ENCODE results near the gene PARL.

PARL gene, protein sequence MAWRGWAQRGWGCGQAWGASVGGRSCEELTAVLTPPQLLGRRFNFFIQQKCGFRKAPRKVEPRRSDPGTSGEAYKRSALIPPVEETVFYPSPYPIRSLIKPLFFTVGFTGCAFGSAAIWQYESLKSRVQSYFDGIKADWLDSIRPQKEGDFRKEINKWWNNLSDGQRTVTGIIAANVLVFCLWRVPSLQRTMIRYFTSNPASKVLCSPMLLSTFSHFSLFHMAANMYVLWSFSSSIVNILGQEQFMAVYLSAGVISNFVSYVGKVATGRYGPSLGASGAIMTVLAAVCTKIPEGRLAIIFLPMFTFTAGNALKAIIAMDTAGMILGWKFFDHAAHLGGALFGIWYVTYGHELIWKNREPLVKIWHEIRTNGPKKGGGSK

DNA sequence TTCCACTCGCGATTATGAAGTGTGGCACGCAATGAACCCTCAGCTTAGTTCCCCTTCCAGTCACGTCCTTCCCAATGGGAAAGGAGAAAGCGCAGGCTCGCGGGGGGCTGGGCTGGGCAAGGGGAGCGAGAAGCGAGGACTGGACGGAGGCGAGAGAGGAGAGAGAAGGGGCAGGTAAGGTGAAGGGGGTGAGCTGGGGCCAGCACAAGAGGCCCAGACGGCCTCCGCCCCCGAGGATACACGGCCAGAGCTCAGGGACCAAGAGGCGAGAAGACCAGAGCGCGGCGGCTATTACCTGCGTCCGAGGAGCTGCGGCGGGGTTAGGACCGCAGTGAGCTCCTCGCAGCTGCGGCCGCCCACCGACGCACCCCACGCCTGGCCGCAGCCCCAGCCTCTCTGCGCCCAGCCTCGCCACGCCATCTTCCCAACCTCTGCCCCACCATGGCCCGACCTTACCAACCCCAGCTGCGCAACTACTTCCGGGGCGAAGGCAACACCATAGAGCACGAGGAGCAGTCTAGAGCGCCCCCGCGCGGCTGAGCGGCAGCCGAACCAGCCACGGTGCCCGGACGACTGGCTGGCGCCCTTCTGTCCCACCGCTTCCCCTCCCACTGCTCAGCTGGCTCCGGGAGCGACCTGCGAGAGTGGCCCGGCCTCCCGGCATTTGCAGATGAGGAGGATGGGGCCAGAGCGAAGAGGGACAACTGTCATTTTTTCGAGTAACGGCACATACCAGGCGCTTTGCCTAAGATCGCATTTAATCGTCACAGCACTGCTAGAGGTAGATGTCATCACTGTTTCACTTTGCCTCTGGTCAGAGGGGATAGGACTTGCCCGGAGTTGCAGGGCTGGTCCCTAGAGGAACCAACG lies at the start of gene PARL:
Gene PARL (minus strand): TSS at position 454 of the 870 bp plus-strand sequence. CDS start 34 bp downstream, at position 420.
- Histone ChIP-seq H3K36me3 (ENCODE audit: control insufficient read depth, insufficient read depth, low read length) (no peaks in the 10 kb centered on the region), H3K27me3 (ENCODE audit: control insufficient read depth, insufficient read depth, low read length) (no peaks in the 10 kb centered on the region), H3K9me3 (ENCODE audit: control insufficient read depth, insufficient read depth, low read length) (no peaks in the 10 kb centered on the region), H3K9ac (ENCODE audit: low read depth, low read length) (peak within 1 kb of the TSS; percentile 95), H3K4me1 (ENCODE audit: control insufficient read depth, insufficient read depth, low read length) (no peaks in the 10 kb centered on the region), H3K4me3 (ENCODE audit: low read depth, low read length) (peak within 1 kb of the TSS; percentile 98)

DNA sequence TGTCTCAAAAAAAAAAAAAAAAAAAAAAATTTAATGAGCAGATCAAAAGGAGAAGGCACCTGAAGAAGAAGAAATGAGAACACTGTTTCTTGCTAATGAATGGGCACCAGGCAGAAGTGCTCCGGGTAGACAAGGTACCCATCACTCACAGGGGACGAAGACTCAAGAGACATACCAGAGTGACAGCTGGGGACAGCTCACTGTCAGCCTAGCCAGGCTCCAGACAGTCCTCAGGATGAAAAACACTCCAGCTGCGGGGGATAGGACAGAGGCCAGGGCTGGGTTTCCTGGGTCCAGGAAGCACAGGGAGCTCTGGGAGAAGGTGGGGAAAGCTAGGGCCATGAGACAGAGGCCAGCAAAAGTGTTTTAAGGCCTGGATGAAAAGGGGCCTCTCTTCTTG lies 48.5 kb upstream of the PARL start:
- Histone ChIP-seq H3K27me3 (ENCODE audit: control insufficient read depth, insufficient read depth, low read length) (no peaks in the 10 kb centered on the region), H3K4me3 (ENCODE audit: low read depth, low read length) (no peak overlapping the region), H3K9ac (ENCODE audit: low read depth, low read length) (no peak overlapping the region), H3K4me1 (ENCODE audit: control insufficient read depth, insufficient read depth, low read length) (no peaks in the 10 kb centered on the region), H3K36me3 (ENCODE audit: control insufficient read depth, insufficient read depth, low read length) (peaks cover 8% of the 10 kb centered on the region), H3K9me3 (ENCODE audit: control insufficient read depth, insufficient read depth, low read length) (no peaks in the 10 kb centered on the region)

DNA sequence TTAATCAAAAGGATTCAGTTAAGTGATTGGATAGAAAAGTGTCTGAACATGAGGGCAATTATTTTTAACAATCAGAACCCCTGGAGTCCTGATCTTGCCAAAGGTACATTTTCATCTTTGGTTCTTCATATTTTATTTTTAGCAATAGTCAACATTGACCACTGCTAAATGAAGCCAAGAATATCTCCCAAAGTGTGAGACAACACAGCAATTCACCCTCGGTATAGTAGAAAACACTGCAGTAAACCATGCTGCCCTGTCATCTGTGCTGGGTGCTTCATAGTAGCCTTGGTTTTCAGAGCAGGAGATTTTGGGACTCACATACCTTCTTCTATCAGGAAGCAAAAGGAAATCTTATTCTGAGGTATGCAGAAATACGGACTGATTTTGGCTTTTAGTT lies 47.2 kb upstream of the PARL start:
- H3K27me3 ChIP-seq (ENCODE audit: control insufficient read depth, insufficient read depth, low read length), result no peaks in the 10 kb centered on the region
- no peaks in the 10 kb centered on the region for H3K4me1 ChIP-seq (ENCODE audit: control insufficient read depth, insufficient read depth, low read length)
- H3K9me3 ChIP-seq (ENCODE audit: control insufficient read depth, insufficient read depth, low read length), result no peaks in the 10 kb centered on the region
- H3K9ac ChIP-seq (ENCODE audit: low read depth, low read length), result no peak overlapping the region
- no peak overlapping the region for H3K4me3 ChIP-seq (ENCODE audit: low read depth, low read length)
- peaks cover 4% of the 10 kb centered on the region for H3K36me3 ChIP-seq (ENCODE audit: control insufficient read depth, insufficient read depth, low read length)

DNA sequence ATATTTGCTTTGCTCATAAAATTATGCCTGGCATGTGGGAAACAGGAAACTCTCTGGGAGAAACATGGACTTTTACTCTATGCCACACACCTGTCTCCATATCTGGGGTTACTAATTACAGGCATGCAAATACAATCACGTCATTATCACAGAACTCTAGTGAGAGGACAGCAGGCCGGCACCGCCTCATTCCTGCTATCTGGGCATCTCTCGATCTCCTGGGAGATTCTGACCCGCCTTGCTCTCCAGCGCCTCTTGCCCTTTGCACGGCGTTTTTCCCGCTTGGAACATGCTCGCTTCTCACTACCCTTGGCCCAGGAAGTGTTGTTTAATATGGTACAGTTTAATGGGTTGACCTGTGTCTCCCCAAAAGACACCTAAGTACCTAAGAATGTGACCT lies 45.4 kb upstream of the PARL start:
- Histone ChIP-seq H3K4me1 (ENCODE audit: control insufficient read depth, insufficient read depth, low read length) (no peaks in the 10 kb centered on the region), H3K27me3 (ENCODE audit: control insufficient read depth, insufficient read depth, low read length) (no peaks in the 10 kb centered on the region), H3K4me3 (ENCODE audit: low read depth, low read length) (no peak overlapping the region), H3K9me3 (ENCODE audit: control insufficient read depth, insufficient read depth, low read length) (no peaks in the 10 kb centered on the region), H3K9ac (ENCODE audit: low read depth, low read length) (no peak overlapping the region), H3K36me3 (ENCODE audit: control insufficient read depth, insufficient read depth, low read length) (peaks cover 8% of the 10 kb centered on the region)

DNA sequence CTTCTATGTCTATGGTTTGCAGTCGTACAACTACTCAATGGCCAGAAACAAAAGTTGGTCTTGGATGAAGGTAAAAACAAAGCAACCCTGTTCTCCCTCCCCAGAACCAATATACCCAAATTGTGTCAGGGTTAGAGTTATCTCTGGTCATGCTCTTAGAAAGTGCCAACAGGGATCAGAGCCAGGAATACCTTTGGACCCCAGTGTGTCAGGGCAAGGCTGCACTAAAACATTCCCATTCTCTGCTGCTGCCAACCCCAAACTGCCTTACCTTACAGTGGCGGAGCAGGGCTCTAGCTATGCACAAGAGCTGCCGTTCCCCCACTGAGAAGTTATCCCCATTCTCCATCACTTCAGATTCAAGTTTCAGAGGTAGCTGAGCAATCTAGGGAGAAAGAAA lies 42.4 kb upstream of the PARL start:
- H3K9me3 ChIP-seq (ENCODE audit: control insufficient read depth, insufficient read depth, low read length), result no peaks in the 10 kb centered on the region
- no peak overlapping the region for H3K4me3 ChIP-seq (ENCODE audit: low read depth, low read length)
- no peaks in the 10 kb centered on the region for H3K27me3 ChIP-seq (ENCODE audit: control insufficient read depth, insufficient read depth, low read length)
- peaks cover 18% of the 10 kb centered on the region for H3K36me3 ChIP-seq (ENCODE audit: control insufficient read depth, insufficient read depth, low read length)
- H3K9ac ChIP-seq (ENCODE audit: low read depth, low read length), result no peak overlapping the region
- H3K4me1 ChIP-seq (ENCODE audit: control insufficient read depth, insufficient read depth, low read length), result no peaks in the 10 kb centered on the region

DNA sequence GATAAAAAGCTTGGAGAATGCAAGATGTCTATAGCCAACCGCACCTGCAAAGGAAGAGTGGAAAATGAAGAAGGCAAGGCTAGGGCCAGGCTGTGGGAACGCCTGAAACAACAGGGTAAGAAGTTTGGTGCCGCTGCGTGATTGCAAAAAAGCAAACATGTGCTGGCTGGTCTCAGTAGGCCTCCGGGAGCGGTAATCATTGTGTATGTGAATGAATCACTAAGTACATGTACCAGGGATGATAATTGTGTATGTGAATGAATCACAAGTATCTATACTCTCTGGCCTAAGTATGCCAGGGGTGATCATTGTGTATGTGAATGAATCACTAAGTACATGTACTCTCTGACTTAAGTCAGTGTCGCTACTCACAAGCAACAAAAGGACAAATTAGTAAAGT lies 40.3 kb upstream of the PARL start:
- Histone ChIP-seq H3K27me3 (ENCODE audit: control insufficient read depth, insufficient read depth, low read length) (no peaks in the 10 kb centered on the region), H3K9me3 (ENCODE audit: control insufficient read depth, insufficient read depth, low read length) (no peaks in the 10 kb centered on the region), H3K4me1 (ENCODE audit: control insufficient read depth, insufficient read depth, low read length) (no peaks in the 10 kb centered on the region), H3K4me3 (ENCODE audit: low read depth, low read length) (no peak overlapping the region), H3K9ac (ENCODE audit: low read depth, low read length) (no peak overlapping the region), H3K36me3 (ENCODE audit: control insufficient read depth, insufficient read depth, low read length) (peaks cover 18% of the 10 kb centered on the region)

DNA sequence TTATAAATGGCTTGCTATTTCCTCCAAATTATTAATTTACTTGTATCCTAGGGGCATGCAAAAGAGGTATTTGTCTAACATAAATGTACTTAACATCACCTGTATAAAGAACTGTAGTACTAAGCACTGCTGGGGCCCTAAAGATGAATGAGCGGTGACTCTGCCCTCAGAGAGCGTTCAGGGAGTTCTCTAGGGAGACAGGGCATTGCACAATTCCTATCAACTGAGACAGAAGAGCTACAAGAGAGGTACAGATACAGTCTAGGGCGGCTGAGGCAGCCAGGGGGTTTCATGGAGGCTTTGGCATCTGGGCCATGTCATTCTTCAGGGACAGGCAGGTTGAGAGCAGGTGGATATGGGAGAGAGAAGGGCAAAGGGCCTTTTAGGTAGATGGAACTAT lies 39.9 kb upstream of the PARL start:
- H3K9ac ChIP-seq (ENCODE audit: low read depth, low read length), result no peak overlapping the region
- no peaks in the 10 kb centered on the region for H3K4me1 ChIP-seq (ENCODE audit: control insufficient read depth, insufficient read depth, low read length)
- H3K4me3 ChIP-seq (ENCODE audit: low read depth, low read length), result no peak overlapping the region
- H3K9me3 ChIP-seq (ENCODE audit: control insufficient read depth, insufficient read depth, low read length), result no peaks in the 10 kb centered on the region
- peaks cover 18% of the 10 kb centered on the region for H3K36me3 ChIP-seq (ENCODE audit: control insufficient read depth, insufficient read depth, low read length)
- H3K27me3 ChIP-seq (ENCODE audit: control insufficient read depth, insufficient read depth, low read length), result no peaks in the 10 kb centered on the region

DNA sequence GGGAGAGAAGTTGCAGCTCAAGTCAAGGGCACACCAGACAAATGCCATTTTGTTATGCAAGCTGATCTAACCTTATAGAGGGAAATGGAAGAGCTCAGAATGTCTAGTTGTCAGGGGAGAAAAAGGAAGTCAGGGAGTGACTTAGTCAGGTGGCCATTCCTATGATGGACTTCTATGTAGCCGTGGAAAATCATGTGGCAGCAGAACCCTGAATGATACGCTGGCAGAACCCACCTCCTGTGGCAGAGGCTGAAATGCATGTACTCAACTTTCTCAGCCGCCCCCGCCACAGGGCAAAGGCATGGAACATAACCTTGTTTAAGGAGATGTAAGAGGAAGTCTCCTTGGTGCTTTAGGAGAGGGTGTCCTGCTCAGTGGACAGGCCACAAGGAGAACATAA lies 37.7 kb upstream of the PARL start:
- no peaks in the 10 kb centered on the region for H3K9me3 ChIP-seq (ENCODE audit: control insufficient read depth, insufficient read depth, low read length)
- no peak overlapping the region for H3K4me3 ChIP-seq (ENCODE audit: low read depth, low read length)
- H3K27me3 ChIP-seq (ENCODE audit: control insufficient read depth, insufficient read depth, low read length), result no peaks in the 10 kb centered on the region
- H3K4me1 ChIP-seq (ENCODE audit: control insufficient read depth, insufficient read depth, low read length), result no peaks in the 10 kb centered on the region
- H3K36me3 ChIP-seq (ENCODE audit: control insufficient read depth, insufficient read depth, low read length), result peaks cover 15% of the 10 kb centered on the region
- H3K9ac ChIP-seq (ENCODE audit: low read depth, low read length), result no peak overlapping the region

DNA sequence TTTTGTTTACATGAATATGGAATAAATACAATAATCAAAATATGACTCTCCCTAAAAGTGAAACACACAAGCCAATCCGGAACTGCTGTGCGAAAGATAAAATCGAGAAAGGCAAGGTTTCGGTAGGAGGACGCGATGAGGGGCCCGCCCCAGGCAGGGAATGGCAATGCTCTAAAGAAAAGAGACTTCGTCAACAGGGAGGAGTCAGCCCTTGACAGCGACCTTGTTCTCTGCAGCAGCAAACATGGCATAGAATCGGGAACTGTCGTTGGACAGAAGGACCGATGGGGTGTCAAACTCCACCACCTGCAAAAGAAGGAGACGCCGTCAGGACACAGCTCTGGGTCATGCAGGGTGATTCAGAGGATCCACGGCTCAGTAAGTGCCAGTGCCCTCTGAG lies 36.4 kb upstream of the PARL start:
- peaks cover 15% of the 10 kb centered on the region for H3K36me3 ChIP-seq (ENCODE audit: control insufficient read depth, insufficient read depth, low read length)
- H3K9me3 ChIP-seq (ENCODE audit: control insufficient read depth, insufficient read depth, low read length), result no peaks in the 10 kb centered on the region
- H3K27me3 ChIP-seq (ENCODE audit: control insufficient read depth, insufficient read depth, low read length), result no peaks in the 10 kb centered on the region
- H3K4me1 ChIP-seq (ENCODE audit: control insufficient read depth, insufficient read depth, low read length), result no peaks in the 10 kb centered on the region
- H3K9ac ChIP-seq (ENCODE audit: low read depth, low read length), result no peak overlapping the region
- no peak overlapping the region for H3K4me3 ChIP-seq (ENCODE audit: low read depth, low read length)

DNA sequence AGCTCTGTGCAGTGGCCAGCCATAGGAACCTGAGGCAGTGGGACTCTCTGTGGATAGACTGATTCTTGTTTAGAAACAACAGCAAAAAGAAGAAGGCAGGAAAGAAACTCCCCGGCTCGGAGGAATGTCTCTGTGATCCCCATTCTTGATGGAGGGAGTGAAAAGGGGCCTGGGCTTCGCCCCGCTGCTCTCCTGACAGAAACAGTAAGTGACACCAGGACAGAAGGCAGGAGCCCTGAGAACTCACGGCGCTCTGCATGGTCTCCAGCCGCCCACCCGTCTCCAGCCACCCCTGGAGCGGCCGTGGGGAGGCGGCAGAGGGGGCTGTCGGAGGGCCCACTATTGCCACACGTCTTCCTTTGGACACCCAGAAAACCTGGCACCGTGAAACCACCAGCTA lies 35.7 kb upstream of the PARL start:
- Histone ChIP-seq H3K27me3 (ENCODE audit: control insufficient read depth, insufficient read depth, low read length) (no peaks in the 10 kb centered on the region), H3K36me3 (ENCODE audit: control insufficient read depth, insufficient read depth, low read length) (peaks cover 14% of the 10 kb centered on the region), H3K4me1 (ENCODE audit: control insufficient read depth, insufficient read depth, low read length) (no peaks in the 10 kb centered on the region), H3K9me3 (ENCODE audit: control insufficient read depth, insufficient read depth, low read length) (no peaks in the 10 kb centered on the region), H3K9ac (ENCODE audit: low read depth, low read length) (no peak overlapping the region), H3K4me3 (ENCODE audit: low read depth, low read length) (no peak overlapping the region)

DNA sequence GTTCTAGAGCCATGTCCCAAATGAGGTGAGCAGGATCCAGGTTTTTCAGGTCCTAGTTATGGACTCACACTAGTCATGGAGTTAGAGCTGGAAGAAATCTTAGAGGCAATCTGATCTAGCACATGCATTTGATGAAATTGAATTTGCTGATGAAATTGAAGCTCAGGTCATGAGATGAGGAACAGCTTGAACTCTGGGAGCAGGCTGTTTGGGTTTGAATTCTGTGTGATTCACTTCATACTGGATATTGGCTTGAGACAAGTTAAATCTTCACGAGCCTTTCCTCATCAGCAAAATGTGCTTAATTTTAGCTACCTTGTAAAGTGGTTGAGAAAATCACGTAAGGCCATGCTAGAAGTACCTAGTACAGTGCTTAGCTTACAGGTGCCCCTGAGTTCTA lies 33.5 kb upstream of the PARL start:
- H3K4me1 ChIP-seq (ENCODE audit: control insufficient read depth, insufficient read depth, low read length), result no peaks in the 10 kb centered on the region
- H3K9ac ChIP-seq (ENCODE audit: low read depth, low read length), result no peak overlapping the region
- H3K36me3 ChIP-seq (ENCODE audit: control insufficient read depth, insufficient read depth, low read length), result peaks cover 6% of the 10 kb centered on the region
- no peaks in the 10 kb centered on the region for H3K27me3 ChIP-seq (ENCODE audit: control insufficient read depth, insufficient read depth, low read length)
- H3K9me3 ChIP-seq (ENCODE audit: control insufficient read depth, insufficient read depth, low read length), result no peaks in the 10 kb centered on the region
- H3K4me3 ChIP-seq (ENCODE audit: low read depth, low read length), result no peak overlapping the region

DNA sequence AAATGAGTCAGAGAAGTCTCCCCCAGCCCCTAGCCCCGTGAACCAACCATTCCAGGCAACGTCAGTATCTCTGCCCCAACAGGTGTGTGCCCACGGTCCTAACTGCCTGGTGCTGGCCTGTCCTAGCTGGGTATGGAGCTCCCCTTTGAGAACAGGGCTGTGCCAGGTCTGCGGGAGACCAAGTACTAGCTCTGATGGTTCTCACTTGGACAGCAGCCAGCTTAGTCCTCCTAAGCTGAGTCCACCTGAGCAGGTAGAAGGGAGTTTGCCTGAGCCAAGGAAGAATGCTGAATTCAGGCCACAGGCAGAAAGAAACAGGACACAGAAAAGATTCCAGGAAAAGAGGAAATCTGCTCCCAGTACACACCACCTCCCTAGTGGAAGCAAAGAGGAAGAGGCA lies 33.1 kb upstream of the PARL start:
- Histone ChIP-seq H3K36me3 (ENCODE audit: control insufficient read depth, insufficient read depth, low read length) (peaks cover 6% of the 10 kb centered on the region), H3K9ac (ENCODE audit: low read depth, low read length) (no peak overlapping the region), H3K27me3 (ENCODE audit: control insufficient read depth, insufficient read depth, low read length) (no peaks in the 10 kb centered on the region), H3K9me3 (ENCODE audit: control insufficient read depth, insufficient read depth, low read length) (no peaks in the 10 kb centered on the region), H3K4me1 (ENCODE audit: control insufficient read depth, insufficient read depth, low read length) (no peaks in the 10 kb centered on the region), H3K4me3 (ENCODE audit: low read depth, low read length) (no peak overlapping the region)
